ENCODE measurements around the gene YY1. TPM values are rescaled to one million over a fixed set of nuclear protein-coding genes. Genes with fewer than 3 reads are reported as not detected.

YY1 gene
- total and polyA plus RNA-seq, 2 experiments from 2014 or later: 88.2 to 128 TPM

- TF ChIP-seq, protein P1, sequence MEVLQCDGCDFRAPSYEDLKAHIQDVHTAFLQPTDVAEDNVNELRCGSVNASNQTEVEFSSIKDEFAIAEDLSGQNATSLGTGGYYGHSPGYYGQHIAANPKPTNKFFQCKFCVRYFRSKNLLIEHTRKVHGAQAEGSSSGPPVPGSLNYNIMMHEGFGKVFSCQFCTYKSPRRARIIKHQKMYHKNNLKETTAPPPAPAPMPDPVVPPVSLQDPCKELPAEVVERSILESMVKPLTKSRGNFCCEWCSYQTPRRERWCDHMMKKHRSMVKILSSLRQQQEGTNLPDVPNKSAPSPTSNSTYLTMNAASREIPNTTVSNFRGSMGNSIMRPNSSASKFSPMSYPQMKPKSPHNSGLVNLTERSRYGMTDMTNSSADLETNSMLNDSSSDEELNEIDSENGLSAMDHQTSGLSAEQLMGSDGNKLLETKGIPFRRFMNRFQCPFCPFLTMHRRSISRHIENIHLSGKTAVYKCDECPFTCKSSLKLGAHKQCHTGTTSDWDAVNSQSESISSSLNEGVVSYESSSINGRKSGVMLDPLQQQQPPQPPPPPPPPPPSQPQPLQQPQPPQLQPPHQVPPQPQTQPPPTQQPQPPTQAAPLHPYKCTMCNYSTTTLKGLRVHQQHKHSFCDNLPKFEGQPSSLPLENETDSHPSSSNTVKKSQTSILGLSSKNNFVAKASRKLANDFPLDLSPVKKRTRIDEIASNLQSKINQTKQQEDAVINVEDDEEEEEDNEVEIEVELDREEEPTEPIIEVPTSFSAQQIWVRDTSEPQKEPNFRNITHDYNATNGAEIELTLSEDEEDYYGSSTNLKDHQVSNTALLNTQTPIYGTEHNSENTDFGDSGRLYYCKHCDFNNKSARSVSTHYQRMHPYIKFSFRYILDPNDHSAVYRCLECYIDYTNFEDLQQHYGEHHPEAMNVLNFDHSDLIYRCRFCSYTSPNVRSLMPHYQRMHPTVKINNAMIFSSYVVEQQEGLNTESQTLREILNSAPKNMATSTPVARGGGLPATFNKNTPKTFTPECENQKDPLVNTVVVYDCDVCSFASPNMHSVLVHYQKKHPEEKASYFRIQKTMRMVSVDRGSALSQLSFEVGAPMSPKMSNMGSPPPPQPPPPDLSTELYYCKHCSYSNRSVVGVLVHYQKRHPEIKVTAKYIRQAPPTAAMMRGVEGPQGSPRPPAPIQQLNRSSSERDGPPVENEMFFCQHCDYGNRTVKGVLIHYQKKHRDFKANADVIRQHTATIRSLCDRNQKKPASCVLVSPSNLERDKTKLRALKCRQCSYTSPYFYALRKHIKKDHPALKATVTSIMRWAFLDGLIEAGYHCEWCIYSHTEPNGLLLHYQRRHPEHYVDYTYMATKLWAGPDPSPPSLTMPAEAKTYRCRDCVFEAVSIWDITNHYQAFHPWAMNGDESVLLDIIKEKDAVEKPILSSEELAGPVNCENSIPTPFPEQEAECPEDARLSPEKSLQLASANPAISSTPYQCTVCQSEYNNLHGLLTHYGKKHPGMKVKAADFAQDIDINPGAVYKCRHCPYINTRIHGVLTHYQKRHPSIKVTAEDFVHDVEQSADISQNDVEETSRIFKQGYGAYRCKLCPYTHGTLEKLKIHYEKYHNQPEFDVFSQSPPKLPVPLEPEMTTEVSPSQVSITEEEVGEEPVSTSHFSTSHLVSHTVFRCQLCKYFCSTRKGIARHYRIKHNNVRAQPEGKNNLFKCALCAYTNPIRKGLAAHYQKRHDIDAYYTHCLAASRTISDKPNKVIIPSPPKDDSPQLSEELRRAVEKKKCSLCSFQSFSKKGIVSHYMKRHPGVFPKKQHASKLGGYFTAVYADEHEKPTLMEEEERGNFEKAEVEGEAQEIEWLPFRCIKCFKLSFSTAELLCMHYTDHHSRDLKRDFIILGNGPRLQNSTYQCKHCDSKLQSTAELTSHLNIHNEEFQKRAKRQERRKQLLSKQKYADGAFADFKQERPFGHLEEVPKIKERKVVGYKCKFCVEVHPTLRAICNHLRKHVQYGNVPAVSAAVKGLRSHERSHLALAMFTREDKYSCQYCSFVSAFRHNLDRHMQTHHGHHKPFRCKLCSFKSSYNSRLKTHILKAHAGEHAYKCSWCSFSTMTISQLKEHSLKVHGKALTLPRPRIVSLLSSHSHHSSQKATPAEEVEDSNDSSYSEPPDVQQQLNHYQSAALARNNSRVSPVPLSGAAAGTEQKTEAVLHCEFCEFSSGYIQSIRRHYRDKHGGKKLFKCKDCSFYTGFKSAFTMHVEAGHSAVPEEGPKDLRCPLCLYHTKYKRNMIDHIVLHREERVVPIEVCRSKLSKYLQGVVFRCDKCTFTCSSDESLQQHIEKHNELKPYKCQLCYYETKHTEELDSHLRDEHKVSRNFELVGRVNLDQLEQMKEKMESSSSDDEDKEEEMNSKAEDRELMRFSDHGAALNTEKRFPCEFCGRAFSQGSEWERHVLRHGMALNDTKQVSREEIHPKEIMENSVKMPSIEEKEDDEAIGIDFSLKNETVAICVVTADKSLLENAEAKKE (CRISPR knock-in tag; IDR thresholded peaks at IDR 0.05): no peak
- TF ChIP-seq, protein P2, sequence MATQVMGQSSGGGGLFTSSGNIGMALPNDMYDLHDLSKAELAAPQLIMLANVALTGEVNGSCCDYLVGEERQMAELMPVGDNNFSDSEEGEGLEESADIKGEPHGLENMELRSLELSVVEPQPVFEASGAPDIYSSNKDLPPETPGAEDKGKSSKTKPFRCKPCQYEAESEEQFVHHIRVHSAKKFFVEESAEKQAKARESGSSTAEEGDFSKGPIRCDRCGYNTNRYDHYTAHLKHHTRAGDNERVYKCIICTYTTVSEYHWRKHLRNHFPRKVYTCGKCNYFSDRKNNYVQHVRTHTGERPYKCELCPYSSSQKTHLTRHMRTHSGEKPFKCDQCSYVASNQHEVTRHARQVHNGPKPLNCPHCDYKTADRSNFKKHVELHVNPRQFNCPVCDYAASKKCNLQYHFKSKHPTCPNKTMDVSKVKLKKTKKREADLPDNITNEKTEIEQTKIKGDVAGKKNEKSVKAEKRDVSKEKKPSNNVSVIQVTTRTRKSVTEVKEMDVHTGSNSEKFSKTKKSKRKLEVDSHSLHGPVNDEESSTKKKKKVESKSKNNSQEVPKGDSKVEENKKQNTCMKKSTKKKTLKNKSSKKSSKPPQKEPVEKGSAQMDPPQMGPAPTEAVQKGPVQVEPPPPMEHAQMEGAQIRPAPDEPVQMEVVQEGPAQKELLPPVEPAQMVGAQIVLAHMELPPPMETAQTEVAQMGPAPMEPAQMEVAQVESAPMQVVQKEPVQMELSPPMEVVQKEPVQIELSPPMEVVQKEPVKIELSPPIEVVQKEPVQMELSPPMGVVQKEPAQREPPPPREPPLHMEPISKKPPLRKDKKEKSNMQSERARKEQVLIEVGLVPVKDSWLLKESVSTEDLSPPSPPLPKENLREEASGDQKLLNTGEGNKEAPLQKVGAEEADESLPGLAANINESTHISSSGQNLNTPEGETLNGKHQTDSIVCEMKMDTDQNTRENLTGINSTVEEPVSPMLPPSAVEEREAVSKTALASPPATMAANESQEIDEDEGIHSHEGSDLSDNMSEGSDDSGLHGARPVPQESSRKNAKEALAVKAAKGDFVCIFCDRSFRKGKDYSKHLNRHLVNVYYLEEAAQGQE (IDR thresholded peaks at IDR 0.05; ENCODE audit: unreplicated experiment): no peak
- TF ChIP-seq EZH2 (IDR thresholded peaks at IDR 0.05; ENCODE audit: low read depth, unreplicated experiment): no peak
Observed at GRCh38 chr14:100279133-100279532, 40.2 kb downstream of the YY1 start (continued).

DNA sequence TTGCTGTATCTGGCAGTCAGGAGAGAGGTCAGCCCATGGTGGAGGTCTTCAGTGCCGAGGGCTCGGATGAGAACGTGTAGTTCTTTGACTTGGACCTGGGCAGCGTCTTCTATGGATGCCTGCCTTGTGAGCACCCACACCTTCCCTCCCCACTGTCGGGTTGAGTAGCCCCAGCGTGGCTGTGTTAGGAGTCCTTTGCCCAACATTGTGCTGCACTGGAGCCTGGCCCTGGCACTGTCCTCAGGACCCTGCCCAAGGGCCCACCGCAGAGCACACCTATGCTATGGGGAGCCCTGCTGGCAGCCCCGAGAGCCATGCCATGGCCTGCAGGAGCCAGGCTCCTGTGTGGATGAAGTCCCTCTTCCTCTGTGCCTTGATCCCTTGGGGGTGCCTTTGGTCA is 40.6 kb downstream of the YY1 start:
- H2AFZ ChIP-seq: no peak overlapping the region
- H3K4me3 Mint-ChIP-seq: no peak overlapping the region; the same call in 2 of the 3 replicates
- H3K79me2 ChIP-seq (replicated peaks; ENCODE audit: insufficient read depth): peaks cover 82% of the 10 kb centered on the region
- no peaks in the 10 kb centered on the region for H3K27me3 ChIP-seq (ENCODE audit: insufficient read depth)
- H4K20me1 ChIP-seq (replicated peaks; ENCODE audit: insufficient read depth): peaks cover 49% of the 10 kb centered on the region
- ATAC-seq (peak; percentile 10; the same call in 1 of the 3 replicates), DNase-seq (ENCODE audit: low spot score) (no peak)
- no peak overlapping the region for H3K27ac Mint-ChIP-seq
- no peaks in the 10 kb centered on the region for H3K9me2 ChIP-seq (ENCODE audit: insufficient read depth)
- peaks cover 8% of the 10 kb centered on the region for H3K27me3 Mint-ChIP-seq (ENCODE audit: insufficient read depth, low read depth, poor library complexity)
- TF ChIP-seq STAT1 (IDR thresholded peaks at IDR 0.05; ENCODE audit: unreplicated experiment): no peak
- H3K4me2 ChIP-seq: no peak overlapping the region
- H3K27ac ChIP-seq (ENCODE audit: low read depth): no peak overlapping the region
- H3K36me3 ChIP-seq (ENCODE audit: insufficient read depth): peaks cover 5% of the 10 kb centered on the region
- peaks cover 34% of the 10 kb centered on the region; the same call in 1 of the 2 replicates for H3F3A ChIP-seq (replicated peaks; ENCODE audit: low read depth)
- H3K4me1 Mint-ChIP-seq: peaks cover 57% of the 10 kb centered on the region
- peaks cover 48% of the 10 kb centered on the region for H3K4me1 ChIP-seq (ENCODE audit: insufficient read depth)
- H3K9me3 Mint-ChIP-seq: no peaks in the 10 kb centered on the region
- H3K4me3 ChIP-seq: no peak overlapping the region
- peaks cover 27% of the 10 kb centered on the region for H3K36me3 Mint-ChIP-seq (ENCODE audit: low read depth)
